ENCODE measurements around the gene GRWD1. TPM values are rescaled to one million over a fixed set of nuclear protein-coding genes. Genes with fewer than 3 reads are reported as not detected.

Gene GRWD1
- total and polyA plus RNA-seq, 2 of the 13 experiments (the other 11 are each of a cell fraction or from before 2014, with no cell fraction given): 10.8 to 46.6 TPM

- peak; percentile 67; the same call in 1 of the 2 replicates for TF ChIP-seq ZHX1 (CRISPR knock-in tag; IDR thresholded peaks at IDR 0.05; ENCODE audit: low read depth)
- 0 out of 2 replicates have a peak, but pooled peaks have one; percentile 27 for TF ChIP-seq ZNF777 (CRISPR knock-in tag; IDR thresholded peaks at IDR 0.05)
- peak; percentile 79; the same call in 1 of the 2 replicates for TF ChIP-seq ZNF430 (CRISPR knock-in tag; IDR thresholded peaks at IDR 0.05)
- no peak for TF ChIP-seq MZF1 (CRISPR knock-in tag; IDR thresholded peaks at IDR 0.05; ENCODE audit: borderline replicate concordance)
- TF ChIP-seq TARDBP (CRISPR knock-in tag; IDR thresholded peaks at IDR 0.05): peak; percentile 77; the same call in 1 of the 2 replicates
- peak; percentile 19; the same call in 1 of the 2 replicates for TF ChIP-seq RAD21 (CRISPR knock-in tag; IDR thresholded peaks at IDR 0.05)
- no peak for TF ChIP-seq SOX6 (IDR thresholded peaks at IDR 0.05)
- TF ChIP-seq SOX6 (CRISPR knock-in tag; IDR thresholded peaks at IDR 0.05): no peak
- TF ChIP-seq ZMYM3 (CRISPR knock-in tag; IDR thresholded peaks at IDR 0.05): no peak
- 0 out of 2 replicates have a peak, but pooled peaks have one; percentile 42 for TF ChIP-seq U2AF2 (IDR thresholded peaks at IDR 0.05; ENCODE audit: low read depth, low read length)
- peak; percentile 70; the same call in 1 of the 2 replicates for TF ChIP-seq SALL1 (CRISPR knock-in tag; IDR thresholded peaks at IDR 0.05)
- TF ChIP-seq ZNF816 (CRISPR knock-in tag; IDR thresholded peaks at IDR 0.05; ENCODE audit: borderline replicate concordance): peak; percentile 87; the same call in 1 of the 2 replicates
- peak; percentile 83; the same call in 1 of the 2 replicates for TF ChIP-seq ZNF839 (CRISPR knock-in tag; IDR thresholded peaks at IDR 0.05; ENCODE audit: borderline replicate concordance)
- TF ChIP-seq ZNF572 (CRISPR knock-in tag; IDR thresholded peaks at IDR 0.05): peak; percentile 72; the same call in 1 of the 2 replicates
- TF ChIP-seq ZNF556 (CRISPR knock-in tag; IDR thresholded peaks at IDR 0.05; ENCODE audit: borderline replicate concordance): no peak; the same call in 1 of the 2 replicates
- TF ChIP-seq ZFP36L1 (CRISPR knock-in tag; IDR thresholded peaks at IDR 0.05): peak; percentile 65; the same call in 1 of the 2 replicates
- no peak for TF ChIP-seq PRDM4 (CRISPR knock-in tag; IDR thresholded peaks at IDR 0.05; ENCODE audit: borderline replicate concordance)
- TF ChIP-seq ELF1 (CRISPR knock-in tag; IDR thresholded peaks at IDR 0.05): peak; percentile 96
- peak; percentile 70; the same call in 1 of the 2 replicates for TF ChIP-seq PHF21A (CRISPR knock-in tag; IDR thresholded peaks at IDR 0.05)
- 0 out of 2 replicates have a peak, but pooled peaks have one; percentile 38 for TF ChIP-seq ARNT2 (CRISPR knock-in tag; IDR thresholded peaks at IDR 0.05; ENCODE audit: low read depth)
- TF ChIP-seq ZC3H13 (CRISPR knock-in tag; IDR thresholded peaks at IDR 0.05): no peak
- peak; percentile 92; the same call in 1 of the 2 replicates for TF ChIP-seq TRAFD1 (CRISPR knock-in tag; IDR thresholded peaks at IDR 0.05; ENCODE audit: borderline replicate concordance)
Observed at GRCh38 chr19:48445606-48446481, at the start of gene GRWD1 (continued).

Data from HepG2 (cell line).